Measurements from ENCODE around the gene PTPN3. TPM values are rescaled to one million over a fixed set of nuclear protein-coding genes. Genes with fewer than 3 reads are reported as not detected.
"Not testable (repeated sequence)": the region's sequence is repeated elsewhere in the genome, so short reads cannot be mapped to it uniquely, and the experiment has no call there.

PTPN3 gene
- total RNA-seq, 2 donors from 2014 or later, result 2.7 to 4.6 TPM

DNA sequence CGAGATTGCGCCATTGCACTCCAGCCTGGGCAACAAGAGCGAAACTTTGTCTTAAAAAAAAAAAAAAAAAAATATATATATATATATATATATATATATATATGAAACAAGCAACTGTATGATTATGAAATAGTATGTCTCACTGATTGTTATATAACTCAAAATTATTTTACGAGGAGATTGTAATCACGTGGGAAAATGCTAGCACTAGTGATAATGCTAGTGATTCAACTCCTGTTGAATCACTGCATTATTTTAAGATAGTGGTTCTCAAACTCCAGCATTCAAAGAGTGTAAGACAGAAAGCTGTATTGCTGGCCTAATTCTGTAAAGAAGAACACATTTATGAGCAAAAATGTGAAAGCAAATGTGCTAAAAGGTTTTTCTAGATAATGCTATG lies 12.4 kb upstream of the PTPN3 start:
- Histone ChIP-seq H3K9me3 (ENCODE audit: control insufficient read depth, low read length) (no peaks in the 10 kb centered on the region), H3K36me3 (ENCODE audit: control insufficient read depth, insufficient read depth, low read length) (no peaks in the 10 kb centered on the region), H3K4me3 (ENCODE audit: low read length) (no peak overlapping the region), H3K27ac (ENCODE audit: low read depth, low read length) (no peak overlapping the region), H3K4me1 (ENCODE audit: control insufficient read depth, insufficient read depth, low read length) (no peaks in the 10 kb centered on the region), H3K9ac (ENCODE audit: extremely low read depth, low read length, poor library complexity, severe bottlenecking) (no peak overlapping the region), H3K27me3 (ENCODE audit: control insufficient read depth, insufficient read depth, low read length, poor library complexity, severe bottlenecking) (peaks cover 23% of the 10 kb centered on the region)
- Mint-ChIP-seq H3K9me3 (no peaks in the 10 kb centered on the region), H3K27ac (no peak overlapping the region), H3K4me1 (no peaks in the 10 kb centered on the region), H3K4me3 (no peak overlapping the region), H3K36me3 (ENCODE audit: low read depth) (no peaks in the 10 kb centered on the region), H3K27me3 (ENCODE audit: insufficient read depth) (peaks cover 17% of the 10 kb centered on the region)
- TF ChIP-seq, protein P1, sequence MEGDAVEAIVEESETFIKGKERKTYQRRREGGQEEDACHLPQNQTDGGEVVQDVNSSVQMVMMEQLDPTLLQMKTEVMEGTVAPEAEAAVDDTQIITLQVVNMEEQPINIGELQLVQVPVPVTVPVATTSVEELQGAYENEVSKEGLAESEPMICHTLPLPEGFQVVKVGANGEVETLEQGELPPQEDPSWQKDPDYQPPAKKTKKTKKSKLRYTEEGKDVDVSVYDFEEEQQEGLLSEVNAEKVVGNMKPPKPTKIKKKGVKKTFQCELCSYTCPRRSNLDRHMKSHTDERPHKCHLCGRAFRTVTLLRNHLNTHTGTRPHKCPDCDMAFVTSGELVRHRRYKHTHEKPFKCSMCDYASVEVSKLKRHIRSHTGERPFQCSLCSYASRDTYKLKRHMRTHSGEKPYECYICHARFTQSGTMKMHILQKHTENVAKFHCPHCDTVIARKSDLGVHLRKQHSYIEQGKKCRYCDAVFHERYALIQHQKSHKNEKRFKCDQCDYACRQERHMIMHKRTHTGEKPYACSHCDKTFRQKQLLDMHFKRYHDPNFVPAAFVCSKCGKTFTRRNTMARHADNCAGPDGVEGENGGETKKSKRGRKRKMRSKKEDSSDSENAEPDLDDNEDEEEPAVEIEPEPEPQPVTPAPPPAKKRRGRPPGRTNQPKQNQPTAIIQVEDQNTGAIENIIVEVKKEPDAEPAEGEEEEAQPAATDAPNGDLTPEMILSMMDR (conservative IDR thresholded peaks at IDR 0.05), result no peak
- 93 to 95% methylated on average over 2 of the region's 5 CpGs for WGBS, 2 experiments (ENCODE audit: insufficient coverage in 1 of 2, insufficient read length in 1 of 2)
- no peak for DNase-seq

- not testable (repeated sequence) for H3K4me1 Mint-ChIP-seq; H3K9me3 Mint-ChIP-seq; H3K36me3 ChIP-seq (ENCODE audit: control insufficient read depth, insufficient read depth, low read length); H3K4me3 ChIP-seq (ENCODE audit: low read length); H3K4me1 ChIP-seq (ENCODE audit: control insufficient read depth, insufficient read depth, low read length); H3K4me3 Mint-ChIP-seq; H3K9me3 ChIP-seq (ENCODE audit: control insufficient read depth, low read length); DNase-seq; H3K36me3 Mint-ChIP-seq (ENCODE audit: low read depth); H3K9ac ChIP-seq (ENCODE audit: extremely low read depth, low read length, poor library complexity, severe bottlenecking); H3K27ac Mint-ChIP-seq; H3K27ac ChIP-seq (ENCODE audit: low read depth, low read length)
- H3K27me3 Mint-ChIP-seq (ENCODE audit: insufficient read depth), result peaks cover 19% of the 10 kb centered on the region
- peaks cover 23% of the 10 kb centered on the region for H3K27me3 ChIP-seq (ENCODE audit: control insufficient read depth, insufficient read depth, low read length, poor library complexity, severe bottlenecking)
- 86 to 95% methylated on average over 1 to 4 of the region's 4 CpGs for whole genome bisulfite sequencing, 2 experiments (ENCODE audit: insufficient coverage in 1 of 2, insufficient read length in 1 of 2)
Measured at GRCh38 chr9:109510042-109510441, 11.9 kb upstream of the PTPN3 start.

- WGBS, 2 experiments (ENCODE audit: insufficient coverage in 1 of 2, insufficient read length in 1 of 2), result 56 to 67% methylated on average over 3 of the region's 4 CpGs
- Mint-ChIP-seq H3K9me3 (no peaks in the 10 kb centered on the region), H3K27ac (no peak overlapping the region), H3K4me1 (no peaks in the 10 kb centered on the region), H3K4me3 (no peak overlapping the region), H3K27me3 (ENCODE audit: insufficient read depth) (peaks cover 18% of the 10 kb centered on the region), H3K36me3 (ENCODE audit: low read depth) (no peaks in the 10 kb centered on the region)
- no peaks in the 10 kb centered on the region for H3K4me1 ChIP-seq (ENCODE audit: control insufficient read depth, insufficient read depth, low read length)
- no peak overlapping the region for H3K9ac ChIP-seq (ENCODE audit: extremely low read depth, low read length, poor library complexity, severe bottlenecking)
- TF ChIP-seq, protein P1 (conservative IDR thresholded peaks at IDR 0.05), result no peak
- no peak overlapping the region for H3K27ac ChIP-seq (ENCODE audit: low read depth, low read length)
- DNase-seq, result no peak
- no peaks in the 10 kb centered on the region for H3K9me3 ChIP-seq (ENCODE audit: control insufficient read depth, low read length)
- H3K4me3 ChIP-seq (ENCODE audit: low read length), result no peak overlapping the region
- H3K27me3 ChIP-seq (ENCODE audit: control insufficient read depth, insufficient read depth, low read length, poor library complexity, severe bottlenecking), result peaks cover 23% of the 10 kb centered on the region
- H3K36me3 ChIP-seq (ENCODE audit: control insufficient read depth, insufficient read depth, low read length), result no peaks in the 10 kb centered on the region
Measured at GRCh38 chr9:109509611-109510010, 11.5 kb upstream of the PTPN3 start.

DNA sequence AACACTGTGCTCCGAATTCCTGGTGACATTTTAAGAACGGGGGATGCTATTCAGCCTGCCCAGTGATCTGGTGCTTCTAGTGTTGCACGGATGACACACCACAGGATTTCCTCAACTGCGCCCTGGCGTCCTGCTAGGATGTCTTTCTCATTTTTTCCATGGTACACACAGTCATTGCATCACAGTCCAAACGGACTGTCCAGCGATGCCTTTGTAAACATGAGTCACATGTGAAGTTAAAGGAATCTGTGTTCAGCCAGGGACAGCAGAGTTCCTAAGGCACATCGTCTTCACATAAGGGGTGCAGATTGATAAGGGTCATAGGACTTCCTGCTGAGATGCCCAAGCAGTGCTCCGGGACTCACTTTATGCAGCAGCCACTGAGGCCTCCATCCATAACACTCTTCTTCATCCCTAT lies 9.3 kb upstream of the PTPN3 start:
- Histone ChIP-seq H3K9me3 (ENCODE audit: control insufficient read depth, low read length) (no peaks in the 10 kb centered on the region), H3K4me1 (ENCODE audit: control insufficient read depth, insufficient read depth, low read length) (no peaks in the 10 kb centered on the region), H3K9ac (ENCODE audit: extremely low read depth, low read length, poor library complexity, severe bottlenecking) (no peak overlapping the region), H3K4me3 (ENCODE audit: low read length) (no peak overlapping the region), H3K36me3 (ENCODE audit: control insufficient read depth, insufficient read depth, low read length) (no peaks in the 10 kb centered on the region), H3K27me3 (ENCODE audit: control insufficient read depth, insufficient read depth, low read length, poor library complexity, severe bottlenecking) (peaks cover 33% of the 10 kb centered on the region), H3K27ac (ENCODE audit: low read depth, low read length) (no peak overlapping the region)
- Mint-ChIP-seq H3K4me1 (peaks cover 7% of the 10 kb centered on the region), H3K4me3 (no peak overlapping the region), H3K36me3 (ENCODE audit: low read depth) (no peaks in the 10 kb centered on the region), H3K9me3 (no peaks in the 10 kb centered on the region), H3K27ac (no peak overlapping the region), H3K27me3 (ENCODE audit: insufficient read depth) (peaks cover 32% of the 10 kb centered on the region)
- DNase-seq, result no peak
- 92 to 93% methylated on average over 7 to 9 of the region's 9 CpGs for WGBS, 2 experiments (ENCODE audit: insufficient coverage in 1 of 2, insufficient read length in 1 of 2)
- TF ChIP-seq, protein P1 (conservative IDR thresholded peaks at IDR 0.05), result no peak

All from endodermal cell (in vitro differentiated cells).